GM13976 (cell line): Measurements from ENCODE around the gene CMTM7.

Source experiments
- DNase-seq: peaks from one replicate; pipeline ENCODE4 v3.0.0; 2012; ENCODE audit warnings: low spot score
- in situ Hi-C: fragments of 300-500 bp; cut with MboI; formaldehyde crosslinking; loops from one replicate; pipeline ENCODE4 v1.12.0; 2022; ENCODE audit warnings: low sequenced_read_pairs, mixed read lengths, inconsistent platforms; ENCODE audit not compliant: unreplicated experiment
- TF ChIP-seq, protein P1 (sequence below): IDR thresholded peaks from 2 replicates; pipeline ENCODE4 v1.5.1; 2012; ENCODE audit warnings: borderline replicate concordance, mild to moderate bottlenecking; ENCODE audit not compliant: insufficient read depth; ENCODE audit errors: extremely low read depth, missing control alignments, control extremely low read depth

Gene CMTM7, protein sequence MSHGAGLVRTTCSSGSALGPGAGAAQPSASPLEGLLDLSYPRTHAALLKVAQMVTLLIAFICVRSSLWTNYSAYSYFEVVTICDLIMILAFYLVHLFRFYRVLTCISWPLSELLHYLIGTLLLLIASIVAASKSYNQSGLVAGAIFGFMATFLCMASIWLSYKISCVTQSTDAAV

DNA sequence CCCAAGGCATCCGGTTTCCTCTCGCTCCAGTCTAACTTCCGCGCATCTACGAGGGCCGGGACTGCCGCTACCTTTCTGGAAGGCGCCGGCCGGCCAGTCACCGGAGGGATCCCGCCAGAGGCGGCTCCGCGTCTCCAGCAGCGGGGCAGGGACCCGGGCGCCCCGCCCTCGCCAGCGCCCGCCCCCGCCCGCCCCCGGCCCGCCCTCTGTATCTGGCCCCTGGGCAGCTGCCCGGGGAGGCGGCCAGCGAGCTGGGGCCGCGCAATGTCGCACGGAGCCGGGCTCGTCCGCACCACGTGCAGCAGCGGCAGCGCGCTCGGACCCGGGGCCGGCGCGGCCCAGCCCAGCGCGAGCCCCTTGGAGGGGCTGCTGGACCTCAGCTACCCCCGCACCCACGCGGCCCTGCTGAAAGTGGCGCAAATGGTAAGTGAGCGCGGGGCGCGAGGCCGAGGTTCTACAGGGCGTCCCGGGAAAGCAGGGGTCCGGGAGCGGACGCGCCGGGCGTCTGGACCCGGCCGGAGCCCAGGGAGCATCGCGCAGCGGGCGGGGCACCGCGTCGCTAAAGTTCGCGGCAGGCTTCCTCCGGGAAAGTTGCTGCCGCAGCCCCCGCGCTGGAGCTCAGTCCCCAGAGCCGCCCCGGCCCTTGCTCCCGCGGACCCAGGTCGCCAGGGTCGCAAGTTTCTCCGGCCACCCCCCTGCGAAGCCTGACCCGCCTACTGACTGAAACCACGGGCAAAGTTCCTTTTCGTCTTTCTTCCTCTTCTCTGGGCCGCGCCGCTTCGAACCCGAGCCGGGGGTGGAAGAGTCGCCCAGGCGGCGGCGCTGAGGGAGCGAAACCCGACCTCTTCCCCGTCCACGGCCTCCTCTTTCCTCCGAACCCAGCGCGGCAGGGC is at the start of gene CMTM7:
CMTM7 (plus strand) TSS at position 211 of the 893 bp plus-strand sequence; CDS start at position 265, 54 bp downstream.
- TF ChIP-seq, protein P1, sequence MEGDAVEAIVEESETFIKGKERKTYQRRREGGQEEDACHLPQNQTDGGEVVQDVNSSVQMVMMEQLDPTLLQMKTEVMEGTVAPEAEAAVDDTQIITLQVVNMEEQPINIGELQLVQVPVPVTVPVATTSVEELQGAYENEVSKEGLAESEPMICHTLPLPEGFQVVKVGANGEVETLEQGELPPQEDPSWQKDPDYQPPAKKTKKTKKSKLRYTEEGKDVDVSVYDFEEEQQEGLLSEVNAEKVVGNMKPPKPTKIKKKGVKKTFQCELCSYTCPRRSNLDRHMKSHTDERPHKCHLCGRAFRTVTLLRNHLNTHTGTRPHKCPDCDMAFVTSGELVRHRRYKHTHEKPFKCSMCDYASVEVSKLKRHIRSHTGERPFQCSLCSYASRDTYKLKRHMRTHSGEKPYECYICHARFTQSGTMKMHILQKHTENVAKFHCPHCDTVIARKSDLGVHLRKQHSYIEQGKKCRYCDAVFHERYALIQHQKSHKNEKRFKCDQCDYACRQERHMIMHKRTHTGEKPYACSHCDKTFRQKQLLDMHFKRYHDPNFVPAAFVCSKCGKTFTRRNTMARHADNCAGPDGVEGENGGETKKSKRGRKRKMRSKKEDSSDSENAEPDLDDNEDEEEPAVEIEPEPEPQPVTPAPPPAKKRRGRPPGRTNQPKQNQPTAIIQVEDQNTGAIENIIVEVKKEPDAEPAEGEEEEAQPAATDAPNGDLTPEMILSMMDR = peak; percentile 20
- peak; percentile 66 for DNase-seq
- in situ Hi-C loops = no loop called here

DNA sequence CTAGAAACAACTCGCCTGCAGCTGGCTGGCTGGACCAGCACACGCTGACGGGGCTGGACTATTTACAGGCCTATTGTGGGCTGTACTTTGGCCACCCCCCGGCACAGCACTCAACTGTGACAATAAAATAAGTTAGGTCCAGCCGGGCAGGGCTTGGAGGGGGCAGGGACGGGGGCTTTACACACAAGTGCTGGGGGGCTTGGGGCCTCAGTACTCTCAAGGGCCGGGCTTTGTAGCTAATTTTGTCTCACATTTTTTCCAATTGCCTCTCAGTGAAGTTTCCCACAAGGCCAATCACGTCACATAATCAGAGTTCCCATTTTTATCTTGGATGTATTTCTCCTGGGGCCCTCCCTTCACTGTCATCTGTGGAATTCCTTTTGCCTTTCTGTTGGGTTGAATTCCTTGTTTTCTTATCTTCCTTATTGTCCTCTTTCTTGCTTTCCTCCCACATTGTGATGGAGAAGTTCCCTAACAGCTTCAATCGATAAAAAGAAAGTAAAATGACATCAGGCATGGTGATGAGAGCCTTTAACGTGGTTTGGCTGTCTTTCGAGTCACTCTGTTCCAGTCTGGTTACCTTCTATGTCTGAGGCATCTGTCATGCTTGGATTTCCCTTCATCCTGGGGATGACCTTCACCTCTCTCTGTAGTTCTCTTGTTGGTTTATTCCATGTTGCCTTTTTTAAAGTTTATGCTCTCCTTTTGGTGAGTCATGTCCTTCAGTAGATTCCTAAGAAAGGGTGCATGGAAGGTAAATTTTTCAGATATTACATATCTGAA is 44.1 kb upstream of the CMTM7 start:
- TF ChIP-seq, protein P1 = no peak
- in situ Hi-C loops = no loop called here
- DNase-seq = no peak

DNA sequence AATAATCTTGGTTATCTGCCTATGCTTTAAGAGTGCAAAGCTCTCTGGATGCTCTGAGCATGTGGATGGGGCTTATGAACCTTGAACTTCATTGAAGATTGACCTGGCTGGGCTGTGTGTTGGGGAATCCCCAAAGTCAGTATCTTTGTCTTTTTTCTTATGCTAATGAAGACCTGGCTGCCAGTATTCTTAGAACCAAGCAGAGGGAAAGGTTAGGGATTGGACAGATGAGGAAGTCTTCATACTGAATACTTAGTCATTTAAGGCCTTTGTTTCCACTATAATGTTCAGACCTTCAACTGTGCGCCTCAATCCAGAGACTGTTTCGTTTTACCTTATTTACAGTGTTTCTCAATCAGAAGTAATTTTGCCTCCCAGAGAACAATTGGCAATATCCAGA is 42.5 kb upstream of the CMTM7 start:
- in situ Hi-C loops = no loop called here
- no peak for DNase-seq
- TF ChIP-seq, protein P1 = no peak

DNA sequence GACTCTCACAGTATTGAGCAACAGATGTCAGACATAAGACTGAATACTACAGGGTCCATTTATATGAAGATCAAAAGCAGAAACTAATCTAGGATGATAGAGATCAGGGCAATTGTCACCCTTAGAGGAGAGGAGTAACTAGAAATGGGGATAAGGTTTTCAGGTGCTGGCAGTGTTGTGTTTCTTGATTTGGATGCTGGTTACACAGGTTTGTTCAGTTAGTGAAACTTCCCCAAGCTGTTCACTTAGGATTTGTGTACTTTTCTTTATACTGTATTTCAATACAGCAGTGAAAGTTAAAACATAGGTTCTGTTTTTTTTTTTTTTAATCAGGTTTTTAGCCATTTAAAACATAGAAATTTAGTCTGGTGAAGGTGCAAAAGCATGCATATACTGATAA is 39.1 kb upstream of the CMTM7 start:
- DNase-seq = no peak

DNA sequence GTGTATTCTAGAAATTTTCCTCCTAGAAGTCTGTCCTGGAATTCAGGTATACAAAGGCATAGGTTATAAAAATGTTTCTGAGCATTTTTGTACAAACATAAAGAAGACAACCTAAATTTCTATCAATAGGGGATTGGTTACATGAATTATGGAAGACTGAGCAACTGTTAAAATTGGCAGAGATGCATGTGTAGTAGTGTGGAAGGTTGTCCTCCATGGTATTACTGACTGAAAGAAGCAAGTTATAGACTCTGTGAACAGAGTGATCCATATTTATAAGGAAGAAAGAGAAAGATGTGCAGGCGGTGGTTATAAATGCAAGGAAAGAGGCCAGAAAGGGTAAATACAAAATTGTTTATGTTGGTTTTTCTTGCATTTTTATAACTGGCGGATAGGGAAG is 38.3 kb upstream of the CMTM7 start:
- TF ChIP-seq, protein P1 = no peak
- in situ Hi-C loops = no loop called here
- no peak for DNase-seq

More for the DNA sequence above, 39.1 kb upstream of the CMTM7 start:
- in situ Hi-C loops = no loop called here
- TF ChIP-seq, protein P1 = no peak

DNA sequence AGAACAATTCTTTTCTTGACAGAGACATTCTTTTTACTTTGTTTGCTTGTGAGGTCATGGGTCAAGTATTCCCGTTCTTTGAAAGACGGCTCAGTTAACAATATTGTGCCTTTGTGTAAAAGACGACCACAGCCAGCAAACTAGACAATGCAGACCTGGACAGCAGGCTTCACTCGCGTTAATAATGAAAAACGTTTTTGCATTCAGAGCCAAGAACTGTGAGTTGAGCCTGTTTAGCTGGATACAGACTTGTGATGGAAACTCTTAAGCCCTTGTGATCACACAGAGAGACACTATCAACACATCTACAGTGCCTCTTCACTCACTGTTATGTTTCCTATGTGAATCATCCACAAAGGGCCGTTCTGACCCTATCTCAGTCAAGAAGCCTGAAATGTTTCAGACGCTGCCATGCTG is 37.3 kb upstream of the CMTM7 start:
- TF ChIP-seq, protein P1 = no peak
- no peak for DNase-seq
- in situ Hi-C loops = no loop called here
